SK-N-SH (cell line): ENCODE data around the gene C19orf81. TPM values are rescaled to one million over a fixed set of nuclear protein-coding genes. Genes with fewer than 3 reads are reported as not detected.

Source experiments
- CTCF ChIA-PET: fragments of 300-600, 350-600 bp; formaldehyde crosslinking; extraction: SDS; loops from one replicate; lab custom pipeline; 2021; lab: Yijun Ruan, JAX
- POLR2A ChIA-PET: fragments of 350-600 bp; sonication (Branson Sonifier 250); formaldehyde crosslinking; extraction: SDS; loops from one replicate; lab custom pipeline; 2020; ENCODE audit warnings: antibody characterized with exemption, inconsistent platforms; lab: Yijun Ruan, JAX
- DNase-seq: peaks from one replicate; pipeline ENCODE4 v3.0.0; 2012
- H2AFZ ChIP-seq: fragments of 200-600 bp; sonication (generic); 2 replicates; pipeline ENCODE4 v1.8.1; 2016; ENCODE audit warnings: antibody characterized with exemption, mild to moderate bottlenecking, low read depth
- H3F3A ChIP-seq: fragments of 200-600 bp; sonication (generic); replicated peaks from 2 replicates; pipeline ENCODE3; 2016; ENCODE audit warnings: antibody characterized with exemption, mild to moderate bottlenecking; ENCODE audit not compliant: insufficient read depth
- H3K27ac ChIP-seq, 2 experiments: fragments of 200-500 bp in 1 of 2; fragments of 200-600 bp in 1 of 2; sonication (Bioruptor generic) in 1 of 2; sonication (generic), shearing (Covaris generic) in 1 of 2; 2 replicates each; pipeline versions ENCODE4 v1.5.1 to v1.6.1; 2014 to 2016; ENCODE audit warnings: low read depth in 2 of 2, inconsistent platforms in 1 of 2, low read length in 1 of 2, mild to moderate bottlenecking in 1 of 2, mixed read lengths in 1 of 2
- H3K27me3 ChIP-seq: fragments of 200-600 bp; sonication (generic), shearing (Covaris generic); 2 replicates; pipeline ENCODE4 v1.6.1; 2016; ENCODE audit warnings: mixed run types; ENCODE audit not compliant: insufficient read depth
- H3K36me3 ChIP-seq, 2 experiments: fragments of 200-500 bp in 1 of 2; fragments of 200-600 bp in 1 of 2; sonication (Bioruptor generic) in 1 of 2; sonication (generic) in 1 of 2; replicated peaks in 1 of 2; 2 replicates each; pipeline versions ENCODE3 to v1.5.1; 2014 to 2016; ENCODE audit warnings: low read length in 1 of 2, mild to moderate bottlenecking in 1 of 2; ENCODE audit not compliant: insufficient read depth in 2 of 2, control insufficient read depth in 1 of 2
- H3K4me1 ChIP-seq, 2 experiments: fragments of 200-500 bp in 1 of 2; fragments of 200-600 bp in 1 of 2; sonication (Bioruptor generic) in 1 of 2; sonication (generic), shearing (Covaris generic) in 1 of 2; 2 replicates each; pipeline versions ENCODE4 v1.5.1 to v1.6.1; 2014 to 2016; ENCODE audit warnings: low read depth in 1 of 2, low read length in 1 of 2, mixed run types in 1 of 2; ENCODE audit not compliant: insufficient read depth in 2 of 2, control insufficient read depth in 1 of 2
- H3K4me2 ChIP-seq: fragments of 200-600 bp; sonication (generic), shearing (Covaris generic); 2 replicates; pipeline ENCODE4 v1.6.1; 2017; ENCODE audit warnings: mixed run types
- H3K4me3 ChIP-seq, 2 experiments: fragments of 200-500 bp in 1 of 2; fragments of 200-600 bp in 1 of 2; sonication (Bioruptor generic) in 1 of 2; sonication (generic), shearing (Covaris generic) in 1 of 2; 2 replicates each; pipeline versions ENCODE4 v1.5.1 to v1.8.1; 2014 to 2016; ENCODE audit warnings: low read depth in 2 of 2, inconsistent platforms in 1 of 2, low read length in 1 of 2, mild to moderate bottlenecking in 1 of 2, mixed read lengths in 1 of 2, moderate library complexity in 1 of 2
- H3K79me2 ChIP-seq: fragments of 200-600 bp; sonication (generic); 2 replicates; pipeline ENCODE4 v1.8.1; 2017; ENCODE audit warnings: mild to moderate bottlenecking; ENCODE audit not compliant: insufficient read depth
- H3K9ac ChIP-seq: fragments of 200-600 bp; sonication (generic); 2 replicates; pipeline ENCODE4 v1.6.1; 2017; ENCODE audit warnings: mixed run types
- H3K9me2 ChIP-seq: fragments of 200-600 bp; sonication (generic); 2 replicates; pipeline ENCODE4 v1.6.1; 2017; ENCODE audit warnings: mixed run types
- H3K9me3 ChIP-seq: fragments of 200-600 bp; sonication (generic); 2 replicates; pipeline ENCODE4 v1.6.1; 2017; ENCODE audit warnings: mixed run types, mild to moderate bottlenecking, moderate library complexity
- H4K20me1 ChIP-seq: fragments of 200-600 bp; sonication (generic); 2 replicates; pipeline ENCODE4 v1.6.1; 2017; ENCODE audit warnings: mild to moderate bottlenecking, mixed run types; ENCODE audit not compliant: insufficient read depth
- ELF1 ChIP-seq: IDR thresholded peaks from 2 replicates; pipeline ENCODE4 v1.4.0; 2012
- EP300 ChIP-seq, 2 experiments: IDR thresholded peaks; 2 replicates each; pipeline versions ENCODE4 v1.4.0 to v1.6.1; 2012; ENCODE audit warnings: borderline replicate concordance in 1 of 2, low read depth in 1 of 2, low read length in 1 of 2
- FOXJ3 ChIP-seq: sonication (generic); formaldehyde crosslinking; IDR thresholded peaks from 2 replicates; pipeline ENCODE4 v1.5.1; 2020; ENCODE audit warnings: mild to moderate bottlenecking, missing genetic modification reagents
- FOXM1 ChIP-seq: IDR thresholded peaks from 2 replicates; pipeline ENCODE4 v1.4.0; 2012; ENCODE audit warnings: low read depth, mild to moderate bottlenecking
- NFIC ChIP-seq: IDR thresholded peaks from 2 replicates; pipeline ENCODE4 v1.4.0; 2012; ENCODE audit warnings: borderline replicate concordance
- NRF1 ChIP-seq: IDR thresholded peaks from 2 replicates; pipeline ENCODE4 v1.6.1; 2012; ENCODE audit warnings: low read depth, mild to moderate bottlenecking, low read length
- RCOR1 ChIP-seq: fragments of 150-350 bp; IDR thresholded peaks from 2 replicates; pipeline ENCODE4 v1.6.1; 2017; ENCODE audit warnings: antibody characterized with exemption, low read length
- RFX5 ChIP-seq: IDR thresholded peaks from 2 replicates; pipeline ENCODE4 v1.6.1; 2012; ENCODE audit warnings: mild to moderate bottlenecking, improper control_type of control experiment, low read length
- SMC3 ChIP-seq: IDR thresholded peaks from 2 replicates; pipeline ENCODE4 v1.6.1; 2012; ENCODE audit warnings: low read depth, low read length, improper control_type of control experiment
- TAF1 ChIP-seq: IDR thresholded peaks from 2 replicates; pipeline ENCODE4 v1.6.1; 2012; ENCODE audit warnings: low read depth, mild to moderate bottlenecking, low read length, moderate library complexity, borderline replicate concordance
- TCF12 ChIP-seq: IDR thresholded peaks from 2 replicates; pipeline ENCODE4 v1.4.0; 2012
- YY1 ChIP-seq: IDR thresholded peaks from 2 replicates; pipeline ENCODE4 v1.4.0; 2012; ENCODE audit warnings: low read depth, mild to moderate bottlenecking
- WGBS: methylation state at CpG from one replicate; pipeline ENCODE4 v1.1.6; 2017; ENCODE audit warnings: low lambda C conversion rate; 5-methylcytosine and 5-hydroxymethylcytosine counted together
- polyA plus RNA-seq, 3 experiments: library from polyadenylated mRNA; depleted of rRNA; stranded (reverse); fragments of >200 nt; gene quantifications; 2 replicates each; pipeline ENCODE4 v1.2.3, GENCODE V29; 2012
- TF ChIP-seq, protein P1 (sequence below): IDR thresholded peaks from 2 replicates; pipeline ENCODE4; 2012
- TF ChIP-seq, protein P2 (sequence below): IDR thresholded peaks from 2 replicates; pipeline ENCODE4 v1.4.0; 2012; ENCODE audit warnings: low read depth
- TF ChIP-seq, protein P3 (sequence below): fragments of 150-350 bp; IDR thresholded peaks from 2 replicates; pipeline ENCODE4 v1.6.1; 2016; ENCODE audit warnings: mild to moderate bottlenecking, low read depth, low read length

Gene C19orf81
- polyA plus RNA-seq, 1 of the 3 experiments (the other 2 are of a cell fraction) = 5.7 TPM

DNA sequence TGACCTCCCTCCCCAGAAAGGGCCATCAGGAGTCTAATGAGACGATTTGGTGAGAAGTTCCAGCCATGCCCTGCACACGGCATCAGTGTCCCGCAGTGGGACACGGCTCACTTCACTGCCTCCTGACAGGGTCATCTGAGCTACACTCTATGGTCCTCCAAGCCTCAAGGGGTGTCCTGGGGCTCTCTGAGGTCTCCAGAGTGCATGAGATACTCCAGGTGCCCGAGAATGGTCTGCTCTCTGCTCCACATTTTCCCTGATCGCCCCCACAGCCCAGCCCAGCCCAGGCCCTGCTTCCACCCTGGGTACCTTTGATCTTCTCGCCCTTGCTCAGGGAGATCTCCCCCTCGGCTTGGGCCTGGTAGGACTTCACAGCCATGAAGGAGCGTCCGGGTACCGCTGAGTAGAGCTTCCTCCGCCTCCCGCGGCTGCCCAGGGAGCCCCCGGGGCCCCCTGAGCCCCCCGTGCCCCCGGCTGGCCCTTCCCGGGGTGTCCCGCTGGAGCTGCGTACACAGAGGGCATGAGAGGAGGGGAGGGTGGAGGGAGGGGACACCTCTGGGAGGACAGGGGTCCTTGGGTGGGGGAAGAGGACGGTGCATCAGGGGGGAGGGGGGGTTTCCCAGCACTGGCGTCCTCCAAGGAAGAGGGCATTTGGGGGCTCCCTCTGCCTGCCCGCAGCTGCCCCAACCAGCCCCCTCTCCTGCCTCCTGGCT is 53.1 kb downstream of the C19orf81 start:
- CTCF ChIA-PET = interaction anchor here (1.9 to 4.5 kb wide), 3 partner anchors 32 to 78 kb away, joined by 7 to 87 read pairs (median 12); no protein-coding TSS in a partner anchor
- no peak overlapping the region for H3K4me2 ChIP-seq
- H3K9ac ChIP-seq = no peak overlapping the region
- POLR2A ChIA-PET = interaction anchor here (0.5 to 0.9 kb wide), 2 partner anchors 11 to 27 kb away, joined by 3 read pairs; no protein-coding TSS in a partner anchor
- H4K20me1 ChIP-seq = no peaks in the 10 kb centered on the region
- H2AFZ ChIP-seq = no peak overlapping the region
- 72% methylated on average over 17 of the region's 23 CpGs for WGBS
- no peaks in the 10 kb centered on the region for H3K4me1 ChIP-seq
- DNase-seq = no peak
- no peaks in the 10 kb centered on the region for H3K79me2 ChIP-seq
- no peak overlapping the region for H3K27ac ChIP-seq
- no peak overlapping the region for H3K4me3 ChIP-seq
- no peaks in the 10 kb centered on the region for H3K36me3 ChIP-seq
- H3K9me3 ChIP-seq = no peaks in the 10 kb centered on the region
- no peaks in the 10 kb centered on the region for H3K9me2 ChIP-seq
- TF ChIP-seq TCF12 = no peak
- TF ChIP-seq RCOR1 = no peak
- TF ChIP-seq TAF1 = no peak
- TF ChIP-seq FOXJ3 (CRISPR knock-in tag) = no peak
- no peak for TF ChIP-seq NRF1
- no peak for TF ChIP-seq YY1
- no peak for TF ChIP-seq SMC3
- TF ChIP-seq ELF1 = no peak
- TF ChIP-seq, protein P1, sequence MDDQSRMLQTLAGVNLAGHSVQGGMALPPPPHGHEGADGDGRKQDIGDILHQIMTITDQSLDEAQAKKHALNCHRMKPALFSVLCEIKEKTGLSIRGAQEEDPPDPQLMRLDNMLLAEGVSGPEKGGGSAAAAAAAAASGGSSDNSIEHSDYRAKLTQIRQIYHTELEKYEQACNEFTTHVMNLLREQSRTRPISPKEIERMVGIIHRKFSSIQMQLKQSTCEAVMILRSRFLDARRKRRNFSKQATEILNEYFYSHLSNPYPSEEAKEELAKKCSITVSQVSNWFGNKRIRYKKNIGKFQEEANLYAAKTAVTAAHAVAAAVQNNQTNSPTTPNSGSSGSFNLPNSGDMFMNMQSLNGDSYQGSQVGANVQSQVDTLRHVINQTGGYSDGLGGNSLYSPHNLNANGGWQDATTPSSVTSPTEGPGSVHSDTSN = no peak
- TF ChIP-seq, protein P2, sequence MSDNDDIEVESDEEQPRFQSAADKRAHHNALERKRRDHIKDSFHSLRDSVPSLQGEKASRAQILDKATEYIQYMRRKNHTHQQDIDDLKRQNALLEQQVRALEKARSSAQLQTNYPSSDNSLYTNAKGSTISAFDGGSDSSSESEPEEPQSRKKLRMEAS = no peak
- no peak for TF ChIP-seq RFX5
- TF ChIP-seq NFIC = no peak
- no peak for TF ChIP-seq EP300 (IDR thresholded peaks at IDR 0.05; ENCODE audit: borderline replicate concordance in 1 of 2, low read depth in 1 of 2, low read length in 1 of 2)
- TF ChIP-seq, protein P3, sequence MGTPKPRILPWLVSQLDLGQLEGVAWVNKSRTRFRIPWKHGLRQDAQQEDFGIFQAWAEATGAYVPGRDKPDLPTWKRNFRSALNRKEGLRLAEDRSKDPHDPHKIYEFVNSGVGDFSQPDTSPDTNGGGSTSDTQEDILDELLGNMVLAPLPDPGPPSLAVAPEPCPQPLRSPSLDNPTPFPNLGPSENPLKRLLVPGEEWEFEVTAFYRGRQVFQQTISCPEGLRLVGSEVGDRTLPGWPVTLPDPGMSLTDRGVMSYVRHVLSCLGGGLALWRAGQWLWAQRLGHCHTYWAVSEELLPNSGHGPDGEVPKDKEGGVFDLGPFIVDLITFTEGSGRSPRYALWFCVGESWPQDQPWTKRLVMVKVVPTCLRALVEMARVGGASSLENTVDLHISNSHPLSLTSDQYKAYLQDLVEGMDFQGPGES = no peak
- TF ChIP-seq FOXM1 = no peak
- no peaks in the 10 kb centered on the region for H3F3A ChIP-seq
- H3K27me3 ChIP-seq = no peaks in the 10 kb centered on the region
